ENCODE data around the gene TPK1. TPM values are rescaled to one million over a fixed set of nuclear protein-coding genes. Genes with fewer than 3 reads are reported as not detected.
A peak's percentile ranks its signal among the peaks of the same experiment; 100 is the strongest.

TPK1 gene
- total RNA-seq (10 to 100 TPM; 18.2 to 32.9 (median 26.3) TPM), polyA plus RNA-seq (10 to 100 TPM; 19.8 to 30.1 TPM), total RNA-seq (23.2 reads per million, percentile 54 among the genes with 10 or more reads in this experiment)

- Histone ChIP-seq H3K9me3 (ENCODE audit: control insufficient read depth in 2 of 3, low read length in 3 of 3) (no peaks in the 10 kb centered on the region), H3K27me3 (ENCODE audit: control insufficient read depth in 2 of 2, insufficient read depth in 2 of 2, low read length in 2 of 2) (no peaks in the 10 kb centered on the region), H3K4me3 (ENCODE audit: low read length) (peak within 1 kb of the TSS; percentile 90), H3K27ac (ENCODE audit: low read depth, low read length) (peak within 1 kb of the TSS; percentile 89), H3K36me3 (ENCODE audit: control insufficient read depth in 2 of 3, insufficient read depth in 3 of 3, low read length in 3 of 3) (peaks cover 0 to 4% (median 0%) of the 10 kb centered on the region in 3 experiments), H3K4me1 (ENCODE audit: control insufficient read depth in 2 of 2, insufficient read depth in 2 of 2, low read length in 2 of 2) (peaks cover 8 to 28% of the 10 kb centered on the region in 2 donors)
- Mint-ChIP-seq H3K36me3 (peaks cover 7 to 38% (median 26%) of the 10 kb centered on the region in 5 donors), H3K4me3 (peak within 1 kb of the TSS; percentile 92 to 99 (median 98)), H3K4me1 (peaks cover 24 to 66% (median 37%) of the 10 kb centered on the region in 7 donors), H3K9me3 (peaks cover 6 to 47% (median 16%) of the 10 kb centered on the region in 11 donors), H3K27ac (peak within 1 kb of the TSS; percentile 97 to 100 (median 98)), H3K27me3 (no peaks in the 10 kb centered on the region)
- ChIA-PET POLR2A (interaction anchor here (0.6 to 10.0 kb wide), 28 partner anchors 8 to 934 kb away, joined by 3 to 394 read pairs (median 7); partner anchors contain the start of gene TCAF1), CTCF (interaction anchor here (0.9 to 2.9 kb wide), 13 partner anchors 10 to 100 kb away, joined by 3 to 20 read pairs (median 4); no protein-coding TSS in a partner anchor)
- intact Hi-C loops (cut with micrococcal nuclease), result loop anchor here (1.0 to 10.0 kb wide), 7 partner anchors 18 to 1451 kb away; partner anchors contain the start of gene ZYX (in 1 of the 2)
- DNase-seq (peak; percentile 79 to 93 (median 91)), ATAC-seq (peak; percentile 96)
These were observed at the start of gene TPK1 for GRCh38 chr7:144835652-144836544. TSS of gene TPK1 (minus strand) at chr7:144836053. CDS start at chr7:144835602, 451 bp downstream.

- ChIA-PET POLR2A (no interaction called here), CTCF (interaction anchor here (0.6 kb wide), 1 partner anchor 372 kb away, joined by 4 read pairs; no protein-coding TSS in a partner anchor)
- H3K9me3 ChIP-seq (ENCODE audit: control insufficient read depth in 2 of 3, low read length in 3 of 3), result no peaks in the 10 kb centered on the region
- ATAC-seq, result no peak
- H3K27ac ChIP-seq (ENCODE audit: low read depth, low read length), result no peak overlapping the region
- no peaks in the 10 kb centered on the region for H3K36me3 ChIP-seq (ENCODE audit: control insufficient read depth in 2 of 3, insufficient read depth in 3 of 3, low read length in 3 of 3)
- DNase-seq, result no peak
- no peaks in the 10 kb centered on the region for H3K36me3 Mint-ChIP-seq
- no peaks in the 10 kb centered on the region for H3K27me3 ChIP-seq (ENCODE audit: control insufficient read depth in 2 of 2, insufficient read depth in 2 of 2, low read length in 2 of 2)
- intact Hi-C loops (cut with micrococcal nuclease), result no loop called here
- H3K27me3 Mint-ChIP-seq, result no peaks in the 10 kb centered on the region
- no peaks in the 10 kb centered on the region for H3K9me3 Mint-ChIP-seq
- H3K27ac Mint-ChIP-seq, result no peak overlapping the region
- no peaks in the 10 kb centered on the region for H3K4me1 ChIP-seq (ENCODE audit: control insufficient read depth in 2 of 2, insufficient read depth in 2 of 2, low read length in 2 of 2)
- H3K4me3 ChIP-seq (ENCODE audit: low read length), result no peak overlapping the region
- no peaks in the 10 kb centered on the region for H3K4me1 Mint-ChIP-seq
- H3K4me3 Mint-ChIP-seq, result no peak overlapping the region
These were observed 49.6 kb upstream of the TPK1 start for GRCh38 chr7:144885478-144885877.

GRCh38 chr7:144884896-144885295 lies 49.0 kb upstream of the TPK1 start:
- intact Hi-C loops (cut with micrococcal nuclease), result no loop called here
- POLR2A ChIA-PET, result no interaction called here
- Mint-ChIP-seq H3K27ac (no peak overlapping the region), H3K4me1 (no peaks in the 10 kb centered on the region), H3K36me3 (no peaks in the 10 kb centered on the region), H3K27me3 (no peaks in the 10 kb centered on the region), H3K9me3 (no peaks in the 10 kb centered on the region), H3K4me3 (no peak overlapping the region)
- DNase-seq, result no peak
- ATAC-seq, result no peak
- Histone ChIP-seq H3K4me1 (ENCODE audit: control insufficient read depth in 2 of 2, insufficient read depth in 2 of 2, low read length in 2 of 2) (no peaks in the 10 kb centered on the region), H3K36me3 (ENCODE audit: control insufficient read depth in 2 of 3, insufficient read depth in 3 of 3, low read length in 3 of 3) (no peaks in the 10 kb centered on the region), H3K27me3 (ENCODE audit: control insufficient read depth in 2 of 2, insufficient read depth in 2 of 2, low read length in 2 of 2) (no peaks in the 10 kb centered on the region), H3K4me3 (ENCODE audit: low read length) (no peak overlapping the region), H3K27ac (ENCODE audit: low read depth, low read length) (no peak overlapping the region), H3K9me3 (ENCODE audit: control insufficient read depth in 2 of 3, low read length in 3 of 3) (no peaks in the 10 kb centered on the region)
- CTCF ChIA-PET, result interaction anchor here (0.6 kb wide), 1 partner anchor 371 kb away, joined by 4 read pairs; no protein-coding TSS in a partner anchor

GRCh38 chr7:144873316-144873845 lies 37.5 kb upstream of the TPK1 start:
- Mint-ChIP-seq H3K27ac (no peak overlapping the region), H3K9me3 (peaks cover 0 to 2% (median 0%) of the 10 kb centered on the region in 11 donors), H3K4me3 (no peak overlapping the region), H3K27me3 (peaks cover 5 to 15% (median 5%) of the 10 kb centered on the region in 5 donors), H3K4me1 (peaks cover 0 to 6% (median 0%) of the 10 kb centered on the region in 7 donors), H3K36me3 (peaks cover 0 to 5% (median 0%) of the 10 kb centered on the region in 5 donors)
- CTCF ChIA-PET, result no interaction called here
- POLR2A ChIA-PET, result interaction anchor here (1.1 kb wide), 1 partner anchor 37 kb away, joined by 3 read pairs; the partner anchor contains the start of gene TPK1
- ATAC-seq (no peak), DNase-seq (no peak)
- no peaks in the 10 kb centered on the region for H3K4me1 ChIP-seq (ENCODE audit: control insufficient read depth in 2 of 2, insufficient read depth in 2 of 2, low read length in 2 of 2)
- intact Hi-C loops (cut with micrococcal nuclease), result no loop called here
- no peaks in the 10 kb centered on the region for H3K27me3 ChIP-seq (ENCODE audit: control insufficient read depth in 2 of 2, insufficient read depth in 2 of 2, low read length in 2 of 2)
- H3K36me3 ChIP-seq (ENCODE audit: control insufficient read depth in 2 of 3, insufficient read depth in 3 of 3, low read length in 3 of 3), result no peaks in the 10 kb centered on the region
- no peaks in the 10 kb centered on the region for H3K9me3 ChIP-seq (ENCODE audit: control insufficient read depth in 2 of 3, low read length in 3 of 3)
- H3K4me3 ChIP-seq (ENCODE audit: low read length), result no peak overlapping the region
- H3K27ac ChIP-seq (ENCODE audit: low read depth, low read length), result no peak overlapping the region

GRCh38 chr7:144869082-144869481 lies 33.2 kb upstream of the TPK1 start:
- no peaks in the 10 kb centered on the region for H3K36me3 ChIP-seq (ENCODE audit: control insufficient read depth in 2 of 3, insufficient read depth in 3 of 3, low read length in 3 of 3)
- ATAC-seq (no peak), DNase-seq (no peak)
- H3K27me3 ChIP-seq (ENCODE audit: control insufficient read depth in 2 of 2, insufficient read depth in 2 of 2, low read length in 2 of 2), result no peaks in the 10 kb centered on the region
- H3K27ac ChIP-seq (ENCODE audit: low read depth, low read length), result no peak overlapping the region
- no peaks in the 10 kb centered on the region for H3K9me3 ChIP-seq (ENCODE audit: control insufficient read depth in 2 of 3, low read length in 3 of 3)
- POLR2A ChIA-PET, result no interaction called here
- CTCF ChIA-PET, result no interaction called here
- H3K4me1 Mint-ChIP-seq, result peaks cover 0 to 6% (median 0%) of the 10 kb centered on the region in 7 donors
- H3K4me1 ChIP-seq (ENCODE audit: control insufficient read depth in 2 of 2, insufficient read depth in 2 of 2, low read length in 2 of 2), result no peaks in the 10 kb centered on the region
- intact Hi-C loops (cut with micrococcal nuclease), result no loop called here
- H3K9me3 Mint-ChIP-seq, result peaks cover 0 to 1% (median 0%) of the 10 kb centered on the region in 11 donors
- H3K4me3 Mint-ChIP-seq, result no peak overlapping the region
- H3K36me3 Mint-ChIP-seq, result peaks cover 0 to 4% (median 0%) of the 10 kb centered on the region in 5 donors
- H3K27ac Mint-ChIP-seq, result no peak overlapping the region
- H3K27me3 Mint-ChIP-seq, result peaks cover 0 to 18% (median 0%) of the 10 kb centered on the region in 5 donors
- no peak overlapping the region for H3K4me3 ChIP-seq (ENCODE audit: low read length)

GRCh38 chr7:144866189-144866588 lies 30.3 kb upstream of the TPK1 start:
- ChIA-PET POLR2A (no interaction called here), CTCF (interaction anchor here (1.1 to 1.2 kb wide), 2 partner anchors 21 to 159 kb away, joined by 3 to 5 read pairs; no protein-coding TSS in a partner anchor)
- Mint-ChIP-seq H3K36me3 (no peaks in the 10 kb centered on the region), H3K9me3 (no peaks in the 10 kb centered on the region), H3K4me1 (no peaks in the 10 kb centered on the region), H3K4me3 (no peak overlapping the region), H3K27ac (no peak overlapping the region), H3K27me3 (peaks cover 0 to 18% (median 0%) of the 10 kb centered on the region in 5 donors)
- ATAC-seq (no peak), DNase-seq (no peak)
- intact Hi-C loops (cut with micrococcal nuclease), result no loop called here
- Histone ChIP-seq H3K9me3 (ENCODE audit: control insufficient read depth in 2 of 3, low read length in 3 of 3) (no peaks in the 10 kb centered on the region), H3K4me1 (ENCODE audit: control insufficient read depth in 2 of 2, insufficient read depth in 2 of 2, low read length in 2 of 2) (no peaks in the 10 kb centered on the region), H3K27ac (ENCODE audit: low read depth, low read length) (no peak overlapping the region), H3K4me3 (ENCODE audit: low read length) (no peak overlapping the region), H3K27me3 (ENCODE audit: control insufficient read depth in 2 of 2, insufficient read depth in 2 of 2, low read length in 2 of 2) (no peaks in the 10 kb centered on the region), H3K36me3 (ENCODE audit: control insufficient read depth in 2 of 3, insufficient read depth in 3 of 3, low read length in 3 of 3) (no peaks in the 10 kb centered on the region)
